Transverse colon (tissue), 3 donors: ENCODE measurements around the gene MFAP4.

Source experiments
- CTCF ChIP-seq, 5 experiments: fragments of 200-600 bp in 3 of 5; fragments of 450-650 bp in 2 of 5; sonication (generic) in 3 of 5; IDR thresholded peaks; 1 replicate in 2 of 5; 2 replicates in 3 of 5; pipeline ENCODE4 v1.5.1; 2016 to 2017; ENCODE audit warnings: antibody characterized with exemption in 5 of 5, inconsistent platforms in 3 of 5, mild to moderate bottlenecking in 2 of 5, moderate library complexity in 1 of 5
- POLR2A ChIP-seq: fragments of 450-650 bp; IDR thresholded peaks from one replicate; pipeline ENCODE4 v1.6.1; 2016; ENCODE audit warnings: antibody characterized with exemption, mild to moderate bottlenecking, moderate library complexity

- TF ChIP-seq CTCF (IDR thresholded peaks at IDR 0.05) (no peak), POLR2A (no peak)
Measured at GRCh38 chr17:19384723-19385391, 2.1 kb downstream of the MFAP4 start.
